ENCODE measurements around the gene CES3. TPM values are rescaled to one million over a fixed set of nuclear protein-coding genes. Genes with fewer than 3 reads are reported as not detected.

CES3 gene
- polyA plus RNA-seq, 2 of the 4 experiments (the other 2 are of a cell fraction): 2.1 to 3.8 TPM

GRCh38 chr16:66923866-66924265, 37.2 kb upstream of the CES3 start:
- H3K9me3 ChIP-seq: no peaks in the 10 kb centered on the region
- H3K4me1 ChIP-seq: peaks cover 30% of the 10 kb centered on the region
- H3K27ac ChIP-seq: no peak overlapping the region
- ATAC-seq: no peak
- no peak overlapping the region for H3K4me3 ChIP-seq
- 84% methylated on average over 3 of the region's 3 CpGs for WGBS (ENCODE audit: missing lambda C conversion rate)
- no peak for FAIRE-seq
- TF ChIP-seq POLR2AphosphoS2 (conservative IDR thresholded peaks at IDR 0.05; ENCODE audit: low read length) (no peak), RCOR1 (IDR thresholded peaks at IDR 0.05; ENCODE audit: low read depth, low read length) (no peak), CBX8 (IDR thresholded peaks at IDR 0.05) (no peak), ZC3H11A (IDR thresholded peaks at IDR 0.05) (no peak), KDM5A (IDR thresholded peaks at IDR 0.05) (no peak), BHLHE40 (IDR thresholded peaks at IDR 0.05; ENCODE audit: low read depth, low read length) (no peak), MAFK (IDR thresholded peaks at IDR 0.05; ENCODE audit: partially characterized antibody) (no peak), EHF (CRISPR knock-in tag; IDR thresholded peaks at IDR 0.05) (no peak), TFCP2L1 (CRISPR knock-in tag; IDR thresholded peaks at IDR 0.05) (no peak), FOSB (CRISPR knock-in tag; IDR thresholded peaks at IDR 0.05) (no peak), E2F6 (IDR thresholded peaks at IDR 0.05; ENCODE audit: borderline replicate concordance, low read depth) (no peak), ZFP36 (IDR thresholded peaks at IDR 0.05; ENCODE audit: borderline replicate concordance, partially characterized antibody) (no peak), BCL3 (IDR thresholded peaks at IDR 0.05) (no peak)
- ChIA-PET CTCF (interaction anchor here (0.7 to 29.9 kb wide), 6 partner anchors 19 to 231 kb away, joined by 3 to 837 read pairs (median 3); partner anchors contain the start of genes CDH16, NAE1 and PDP2), POLR2A (no interaction called here)
- no peak overlapping the region for H3K4me2 ChIP-seq
- no peak for DNase-seq (ENCODE audit: low read depth in 1 of 2, low spot score in 1 of 2)

GRCh38 chr16:66924527-66925321, 36.3 kb upstream of the CES3 start:
- ChIA-PET POLR2A (no interaction called here), CTCF (interaction anchor here (0.7 to 29.9 kb wide), 5 partner anchors 10 to 57 kb away, joined by 3 to 837 read pairs (median 3); partner anchors contain the start of genes CDH16, CIAO2B and PDP2)
- Histone ChIP-seq H3K27ac (peak overlapping the region; percentile 57 to 79; a peak in 5 of 6 replicates), H3K4me2 (peak overlapping the region; percentile 83), H3K4me3 (peak overlapping the region; percentile 51), H3K4me1 (peaks cover 23% of the 10 kb centered on the region), H3K9me3 (no peaks in the 10 kb centered on the region)
- ATAC-seq: peak; percentile 55 to 74; a peak in 5 of 6 replicates
- TF ChIP-seq JUN (IDR thresholded peaks at IDR 0.05): peak in 1 of 2 experiments; percentile 44; a peak in 1 of 5 replicates
- no peak for TF ChIP-seq KDM5A (IDR thresholded peaks at IDR 0.05)
- no peak for TF ChIP-seq MAZ (IDR thresholded peaks at IDR 0.05; ENCODE audit: borderline replicate concordance, low read depth, low read length)
- no peak for TF ChIP-seq NR3C1 (IDR thresholded peaks at IDR 0.05)
- no peak for TF ChIP-seq ZC3H11A (IDR thresholded peaks at IDR 0.05)
- TF ChIP-seq, protein P1, sequence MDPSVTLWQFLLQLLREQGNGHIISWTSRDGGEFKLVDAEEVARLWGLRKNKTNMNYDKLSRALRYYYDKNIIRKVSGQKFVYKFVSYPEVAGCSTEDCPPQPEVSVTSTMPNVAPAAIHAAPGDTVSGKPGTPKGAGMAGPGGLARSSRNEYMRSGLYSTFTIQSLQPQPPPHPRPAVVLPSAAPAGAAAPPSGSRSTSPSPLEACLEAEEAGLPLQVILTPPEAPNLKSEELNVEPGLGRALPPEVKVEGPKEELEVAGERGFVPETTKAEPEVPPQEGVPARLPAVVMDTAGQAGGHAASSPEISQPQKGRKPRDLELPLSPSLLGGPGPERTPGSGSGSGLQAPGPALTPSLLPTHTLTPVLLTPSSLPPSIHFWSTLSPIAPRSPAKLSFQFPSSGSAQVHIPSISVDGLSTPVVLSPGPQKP (IDR thresholded peaks at IDR 0.05; ENCODE audit: low read depth, low read length): no peak
- peak in 1 of 2 experiments; percentile 33; a peak in 1 of 5 replicates for TF ChIP-seq RAD21 (conservative IDR thresholded peaks at IDR 0.05 in 1 of 2, IDR thresholded peaks at IDR 0.05 in 1 of 2)
- TF ChIP-seq MYC (IDR thresholded peaks at IDR 0.05; ENCODE audit: borderline replicate concordance, low read length): no peak
- TF ChIP-seq GATA3 (IDR thresholded peaks at IDR 0.05; ENCODE audit: borderline replicate concordance): no peak
- TF ChIP-seq CTCF (IDR thresholded peaks at IDR 0.05): peak; percentile 56
- TF ChIP-seq SMC3 (IDR thresholded peaks at IDR 0.05): peak; percentile 61
- no peak for TF ChIP-seq CHD2 (IDR thresholded peaks at IDR 0.05; ENCODE audit: low read length, partially characterized antibody)
- TF ChIP-seq PHF8 (IDR thresholded peaks at IDR 0.05; ENCODE audit: borderline replicate concordance, low read depth): no peak
- no peak for TF ChIP-seq POLR2A (IDR thresholded peaks at IDR 0.05; ENCODE audit: low read length)
- no peak for TF ChIP-seq FOXS1 (CRISPR knock-in tag; IDR thresholded peaks at IDR 0.05)
- no peak for FAIRE-seq
- 54% methylated on average over 23 of the region's 72 CpGs for WGBS (ENCODE audit: missing lambda C conversion rate)
- peak in 1 of 2 experiments; percentile 81 for DNase-seq (ENCODE audit: low read depth in 1 of 2, low spot score in 1 of 2)
